Astrocyte of the spinal cord (primary cell): Measurements from ENCODE around the gene ANGPTL5.

ENCODE experiments used
- DNase-seq: peaks from one replicate; pipeline ENCODE4 v3.0.0; 2011; ENCODE audit warnings: low read depth, low spot score
- H3K4me3 ChIP-seq: 2 replicates; pipeline ENCODE4 v1.5.1; 2011; ENCODE audit warnings: low read depth, mild to moderate bottlenecking, low read length, moderate library complexity
- CTCF ChIP-seq: IDR thresholded peaks from 2 replicates; pipeline ENCODE4 v1.5.1; 2012; ENCODE audit warnings: low read depth, mild to moderate bottlenecking, low read length, inconsistent platforms
- in situ Hi-C: cut with HindIII; loops from 2 replicates; pipeline ENCODE4 v1.10.0; 2017; ENCODE audit warnings: low sequenced_read_pairs

The ANGPTL5 gene

GRCh38 chr11:101909087-101909486 lies 7.2 kb downstream of the ANGPTL5 start:
- DNase-seq: no peak
- TF ChIP-seq CTCF: no peak

DNA sequence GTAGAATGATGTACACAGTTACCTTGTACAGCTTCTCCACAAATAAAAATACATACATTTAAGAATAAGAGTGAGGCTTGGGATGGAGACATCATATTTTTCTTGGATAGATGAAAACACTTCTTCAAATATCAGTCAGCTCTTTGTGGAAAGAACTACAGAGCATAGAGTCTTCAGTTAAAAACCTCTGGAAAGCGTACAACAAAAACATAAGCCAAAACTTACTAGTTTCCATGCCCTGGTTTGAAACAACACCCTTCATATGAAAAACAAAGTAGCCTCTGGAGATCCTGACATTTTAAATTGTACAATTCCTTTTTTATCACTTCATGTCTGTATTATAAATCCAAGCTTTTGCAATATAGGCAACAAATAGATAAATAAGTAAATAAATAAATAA lies 8.5 kb downstream of the ANGPTL5 start:
- DNase-seq: no peak
- in situ Hi-C loops: no loop called here
- no peak for TF ChIP-seq CTCF
- H3K4me3 ChIP-seq: no peak overlapping the region

More at GRCh38 chr11:101909087-101909486, 7.2 kb downstream of the ANGPTL5 start:
- in situ Hi-C loops: no loop called here
- no peak overlapping the region for H3K4me3 ChIP-seq

- DNase-seq: no peak
- H3K4me3 ChIP-seq: no peak overlapping the region
- TF ChIP-seq CTCF: no peak
- in situ Hi-C loops: no loop called here
Observed at GRCh38 chr11:101894505-101894904, 21.8 kb downstream of the ANGPTL5 start.

GRCh38 chr11:101889767-101890166 lies 26.6 kb downstream of the ANGPTL5 start:
- in situ Hi-C loops: no loop called here
- H3K4me3 ChIP-seq: no peak overlapping the region
- TF ChIP-seq CTCF: no peak
- no peak for DNase-seq

- no peak for TF ChIP-seq CTCF
- in situ Hi-C loops: no loop called here
- no peak overlapping the region for H3K4me3 ChIP-seq
- no peak for DNase-seq
Observed at GRCh38 chr11:101885631-101886030, 30.7 kb downstream of the ANGPTL5 start.

GRCh38 chr11:101881586-101881985 lies 34.7 kb downstream of the ANGPTL5 start:
- in situ Hi-C loops: no loop called here
- DNase-seq: no peak
- TF ChIP-seq CTCF: no peak
- H3K4me3 ChIP-seq: no peak overlapping the region

DNA sequence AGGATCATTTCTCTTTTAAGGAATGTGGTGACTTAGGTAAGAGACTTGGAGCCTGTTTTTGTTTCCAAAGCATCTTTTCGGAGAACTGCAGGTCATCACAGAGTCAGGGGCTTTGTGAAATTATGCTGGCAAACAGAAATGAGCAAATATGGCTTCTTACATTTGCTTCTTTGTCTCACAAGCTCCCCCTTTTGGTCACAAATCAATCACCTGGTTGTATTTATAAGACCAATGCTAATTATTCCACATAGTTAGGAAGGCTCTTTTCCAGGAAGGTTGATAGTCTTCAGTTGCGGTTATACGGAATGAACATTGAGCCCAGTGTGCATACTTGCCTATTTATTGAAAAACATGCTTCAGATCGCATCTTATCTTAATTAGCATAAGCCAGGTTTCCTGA lies 36.1 kb downstream of the ANGPTL5 start:
- H3K4me3 ChIP-seq: no peak overlapping the region
- in situ Hi-C loops: no loop called here
- peak; percentile 59 for TF ChIP-seq CTCF
- DNase-seq: peak; percentile 73
